HG03378 (cell line): Measurements from ENCODE around the gene SLC25A22.

Experiments used
- ATAC-seq: cut with Tn5 transposase; IDR thresholded peaks from one replicate; pipeline ENCODE4 v1.9.1; 2021; ENCODE audit warnings: mild to moderate bottlenecking, moderate library complexity; ENCODE audit not compliant: unreplicated experiment

The SLC25A22 gene

DNA sequence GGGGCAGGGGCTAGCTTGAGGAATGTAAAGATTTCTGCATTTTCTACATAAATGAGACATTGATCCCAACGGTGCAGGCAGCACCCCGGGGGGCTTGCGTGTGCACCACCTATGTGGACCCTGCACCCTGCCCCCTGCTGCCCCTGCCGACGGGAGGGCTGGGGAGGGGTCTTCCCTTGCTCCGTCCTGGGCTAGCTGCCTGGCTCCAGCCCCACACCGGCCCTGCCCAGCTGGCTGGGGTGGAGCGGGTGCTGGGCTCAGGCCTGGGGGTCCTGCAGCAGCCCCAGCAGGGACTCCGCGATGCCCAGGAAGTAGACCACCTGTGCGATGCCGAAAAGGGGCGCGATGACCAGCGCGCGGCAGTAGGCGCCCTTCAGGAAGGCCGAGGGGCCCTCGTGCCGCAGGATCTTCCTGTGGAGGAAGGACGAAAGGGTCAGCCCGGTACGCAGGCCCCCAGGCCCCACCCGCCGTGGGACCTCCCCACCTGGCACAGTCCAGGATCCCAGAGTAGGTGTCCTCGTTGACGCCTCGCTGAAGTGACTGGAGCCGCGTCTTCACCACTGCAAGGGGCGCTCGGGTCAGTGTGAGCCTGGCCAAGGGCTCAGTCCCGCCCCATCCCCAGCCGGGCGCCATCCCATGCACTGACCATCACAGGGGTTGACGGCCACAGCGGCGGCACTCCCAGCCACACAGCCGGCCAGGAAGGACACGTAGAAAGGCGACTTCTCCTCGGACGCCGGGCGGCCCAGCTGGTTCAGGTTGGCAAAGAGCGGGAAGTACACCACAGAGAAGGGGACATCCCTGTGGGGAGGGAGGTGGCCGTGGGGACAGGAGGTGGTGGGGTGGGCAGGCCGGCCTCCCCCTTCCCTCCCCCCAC is 6.2 kb downstream of the SLC25A22 start:
- no peak for ATAC-seq

DNA sequence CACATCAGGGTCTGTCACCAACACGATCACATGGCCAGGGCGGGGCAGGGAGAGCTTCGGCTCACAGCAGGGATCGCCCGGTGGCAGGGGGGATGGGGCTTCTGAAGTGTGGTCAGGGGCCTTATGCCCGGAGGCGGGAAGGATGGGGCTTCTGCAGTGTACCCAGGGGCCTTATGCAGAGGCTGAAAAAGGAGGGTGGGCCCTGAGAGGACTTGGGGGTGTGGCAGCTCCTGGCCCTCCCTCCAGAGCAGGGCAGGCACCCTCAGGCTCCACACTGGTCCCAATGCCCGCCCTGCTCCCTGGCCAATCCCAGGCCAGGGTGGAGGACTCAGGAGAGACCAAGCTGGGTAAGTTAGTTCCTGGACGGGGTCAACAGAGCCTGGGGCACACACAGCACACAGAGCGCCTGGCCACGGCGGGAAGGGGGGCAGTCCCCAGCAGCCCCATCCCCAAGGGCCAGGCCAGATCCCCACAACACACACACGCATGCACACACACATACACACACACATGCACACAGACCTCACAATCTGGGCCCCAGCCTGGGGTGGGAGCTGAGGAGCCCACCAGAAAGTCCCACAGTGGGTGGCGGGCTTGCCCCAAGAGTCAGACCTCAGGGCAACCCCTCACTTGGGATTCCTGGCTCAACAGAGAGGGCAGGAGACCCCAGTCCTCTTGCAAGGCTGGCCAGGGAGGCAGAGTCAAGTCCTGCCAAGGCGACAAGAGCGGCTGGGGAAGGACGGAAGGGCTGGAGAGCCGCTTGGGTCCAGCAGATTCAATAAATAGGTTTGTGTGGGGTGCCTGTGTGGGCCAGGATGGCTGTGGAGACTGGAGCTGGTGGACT is 7.1 kb downstream of the SLC25A22 start:
- ATAC-seq: no peak

DNA sequence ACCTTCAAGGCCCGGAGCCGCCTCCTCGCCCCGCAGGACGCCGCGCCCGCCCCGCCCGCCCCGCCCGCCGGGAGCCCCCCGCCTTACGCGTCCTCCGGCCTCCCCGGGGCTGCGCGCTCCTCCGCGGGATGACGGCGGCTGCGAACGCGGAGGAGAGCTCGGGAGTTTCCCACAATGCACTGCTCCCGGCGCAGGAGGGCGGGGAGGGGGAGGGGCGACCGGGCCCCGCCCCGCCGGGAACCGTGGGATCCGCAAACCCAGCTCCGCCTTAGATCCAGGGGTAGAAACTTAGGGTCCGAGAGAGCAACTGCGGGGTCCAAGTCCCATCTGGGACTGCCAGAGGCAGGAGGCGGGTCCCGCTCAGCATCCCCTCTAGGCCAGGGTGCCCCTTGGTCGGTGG is 8.1 kb downstream of the SLC25A22 start, which contains the start of gene CEND1:
TSS of gene CEND1 (minus strand) at position 148 of the 400 bp plus-strand sequence. CDS start 1,514 bp downstream, outside the sequence.
- no peak for ATAC-seq

DNA sequence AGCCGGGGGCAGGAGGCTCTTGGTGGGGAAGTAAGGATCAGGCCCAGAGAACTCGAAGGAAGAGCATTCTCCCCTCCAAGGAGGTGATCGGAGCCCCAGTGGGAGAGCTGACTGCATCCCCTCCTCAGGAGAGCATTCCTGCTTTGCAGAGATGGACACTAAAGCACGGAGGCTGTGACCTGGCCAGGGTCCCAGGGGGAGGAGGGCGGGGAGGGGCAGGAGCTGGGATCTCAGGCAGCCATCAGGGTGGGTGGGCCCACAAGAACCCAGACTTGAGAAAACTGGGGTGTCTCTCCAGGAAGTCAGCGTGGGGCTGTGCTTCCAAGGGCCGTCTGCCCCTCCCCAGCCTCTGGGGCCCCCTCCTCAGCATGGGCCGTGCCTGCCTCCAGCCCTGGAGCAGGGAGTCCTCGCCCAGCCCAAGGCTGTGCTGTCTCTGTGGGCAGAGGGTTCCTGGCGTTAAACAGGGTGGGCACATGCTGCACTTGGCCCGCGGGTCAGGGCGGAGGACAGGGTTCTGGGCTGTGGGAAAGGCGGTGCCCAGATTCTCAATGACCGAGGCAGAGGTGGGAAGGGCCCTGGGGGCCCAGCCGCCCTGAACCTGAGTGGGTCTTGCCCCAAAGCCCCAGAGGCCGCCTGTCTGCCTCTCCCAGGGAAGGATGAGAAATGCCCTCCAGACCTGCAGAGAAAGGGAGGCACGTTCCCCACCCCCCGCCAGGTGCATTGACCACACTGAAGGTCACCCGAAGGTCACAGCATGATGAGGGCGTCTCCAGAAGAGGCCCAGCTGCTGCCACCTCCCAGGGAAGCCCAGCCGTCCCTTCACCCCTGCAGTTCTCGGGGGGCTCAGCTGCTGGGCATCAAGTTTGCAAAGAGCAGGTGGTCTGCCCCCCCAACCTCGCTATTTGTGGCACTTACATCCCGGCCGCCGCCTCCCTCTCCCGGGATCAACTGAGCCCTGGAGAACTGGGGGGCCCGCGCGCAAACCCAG is 8.8 kb downstream of the SLC25A22 start:
- no peak for ATAC-seq

DNA sequence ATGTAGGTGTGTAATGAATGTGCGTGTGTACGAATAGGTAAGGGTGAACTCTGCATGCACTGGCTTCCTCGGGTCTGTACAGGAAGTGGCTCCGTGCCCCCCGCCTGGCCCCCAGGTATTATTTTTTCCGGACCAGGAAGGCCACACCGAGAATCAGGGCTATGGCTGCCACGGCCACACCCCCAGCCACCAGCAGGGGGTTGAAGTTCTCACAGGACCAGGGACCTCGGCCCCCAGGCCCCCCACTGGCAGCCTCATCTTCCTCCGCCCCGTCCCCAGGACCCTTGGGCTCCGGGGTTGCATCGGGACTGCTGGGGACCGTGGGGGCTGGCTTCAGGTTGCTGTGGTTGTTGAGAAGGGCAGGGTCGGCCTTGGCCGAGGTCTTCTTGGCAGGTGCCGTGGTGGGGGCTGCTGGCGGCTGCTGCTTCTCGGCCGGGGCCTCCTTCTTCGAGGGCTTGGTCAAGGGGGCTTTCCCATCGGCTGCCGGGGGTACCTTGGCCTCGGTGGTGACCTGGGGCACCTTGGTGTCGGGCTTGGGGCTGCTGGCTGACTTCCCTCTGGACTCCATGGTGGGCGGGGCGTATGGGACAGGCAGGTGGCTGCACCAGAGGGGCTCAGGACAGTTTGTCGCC is 10.0 kb downstream of the SLC25A22 start:
- no peak for ATAC-seq

DNA sequence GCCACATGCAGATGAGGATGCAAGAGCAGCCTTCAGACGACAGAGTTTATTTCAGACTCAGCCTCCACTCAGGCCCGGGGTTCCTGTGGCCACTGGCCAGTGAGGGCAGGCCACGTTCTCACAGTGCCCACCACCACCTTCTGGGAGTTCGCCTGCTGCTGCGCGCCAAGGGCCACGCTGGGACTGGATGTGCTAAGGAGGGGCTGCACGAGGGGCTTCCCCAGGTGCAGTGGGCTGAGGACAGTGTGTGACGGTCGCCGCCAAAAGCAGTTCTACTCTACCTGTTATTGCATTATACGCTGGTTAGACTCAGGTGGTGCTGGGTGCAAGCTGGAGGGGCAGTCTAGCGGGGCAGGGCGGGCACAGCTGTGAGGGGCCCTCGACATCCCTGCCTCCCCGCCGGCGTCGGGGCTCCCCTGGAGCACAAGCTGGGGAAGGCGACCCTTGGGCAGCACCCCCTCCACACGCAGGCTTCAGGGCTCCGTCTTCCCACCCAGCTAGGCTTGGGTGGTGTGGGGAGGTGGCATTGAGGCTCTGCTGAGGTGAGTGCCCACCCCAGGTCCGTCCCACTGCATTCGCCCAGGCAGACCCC is 10.9 kb downstream of the SLC25A22 start:
- ATAC-seq: no peak

DNA sequence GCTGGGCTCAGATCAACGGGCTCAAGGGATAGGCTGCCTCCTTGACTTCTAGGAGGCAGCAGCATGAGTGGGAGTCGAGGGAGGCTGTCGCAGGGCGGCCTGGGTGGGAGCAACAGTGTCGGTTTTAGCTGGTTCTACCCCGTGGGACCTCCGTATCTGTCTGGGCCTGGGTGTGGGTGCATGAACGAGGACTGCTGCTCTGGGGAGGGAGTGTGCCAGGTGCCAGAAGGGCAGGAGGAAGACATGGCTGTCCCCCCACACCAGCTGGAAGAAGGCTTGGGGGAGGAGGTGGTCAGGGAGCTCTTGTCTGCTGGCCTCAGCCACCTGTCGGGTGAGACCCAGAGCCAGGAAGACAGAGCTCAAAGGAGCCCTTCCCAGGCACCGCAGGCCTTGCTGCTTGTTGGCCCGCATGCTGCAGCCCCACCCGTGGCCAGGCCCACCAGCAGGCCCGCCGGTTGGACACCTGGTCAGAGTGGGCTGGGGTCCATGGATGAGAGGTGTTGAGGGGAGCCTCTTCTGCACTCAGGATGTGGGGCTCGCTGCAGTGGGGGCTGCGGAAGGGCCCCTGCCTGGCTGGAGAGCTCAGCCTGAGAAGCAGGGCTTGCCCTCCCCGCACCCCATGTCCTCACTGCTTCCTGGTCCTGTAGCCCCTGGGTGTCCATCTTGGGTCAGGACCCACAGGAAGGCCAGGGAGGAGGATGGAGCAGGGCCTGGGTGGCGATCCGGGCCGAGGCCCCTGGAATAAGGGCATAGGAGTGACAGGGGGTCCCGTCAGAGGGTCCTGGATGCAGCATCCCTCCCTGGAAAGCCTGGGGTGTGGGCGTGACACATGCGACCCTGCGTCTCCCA is 11.6 kb downstream of the SLC25A22 start:
- ATAC-seq: no peak

DNA sequence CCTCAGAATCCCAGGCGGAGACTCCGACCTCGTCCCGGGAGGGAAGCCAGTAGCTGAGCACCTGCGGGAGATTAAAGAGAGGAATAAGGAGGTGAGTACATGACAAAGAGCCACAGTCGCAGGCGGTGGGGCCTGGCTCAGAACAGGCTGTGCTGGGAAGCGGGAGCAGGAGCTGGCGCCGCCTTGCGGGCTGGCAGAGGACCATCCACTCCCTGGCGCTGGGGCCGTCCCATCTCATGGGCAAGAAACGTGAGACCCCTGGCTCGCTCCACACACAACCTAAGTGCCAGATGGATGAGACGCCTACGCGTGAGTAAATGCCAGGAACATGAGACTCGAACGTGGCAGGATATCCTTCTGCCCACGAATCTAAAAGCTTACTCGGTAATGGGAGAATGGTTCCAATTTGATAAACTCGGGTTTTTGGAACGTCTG is 14.5 kb downstream of the SLC25A22 start:
- ATAC-seq: no peak

DNA sequence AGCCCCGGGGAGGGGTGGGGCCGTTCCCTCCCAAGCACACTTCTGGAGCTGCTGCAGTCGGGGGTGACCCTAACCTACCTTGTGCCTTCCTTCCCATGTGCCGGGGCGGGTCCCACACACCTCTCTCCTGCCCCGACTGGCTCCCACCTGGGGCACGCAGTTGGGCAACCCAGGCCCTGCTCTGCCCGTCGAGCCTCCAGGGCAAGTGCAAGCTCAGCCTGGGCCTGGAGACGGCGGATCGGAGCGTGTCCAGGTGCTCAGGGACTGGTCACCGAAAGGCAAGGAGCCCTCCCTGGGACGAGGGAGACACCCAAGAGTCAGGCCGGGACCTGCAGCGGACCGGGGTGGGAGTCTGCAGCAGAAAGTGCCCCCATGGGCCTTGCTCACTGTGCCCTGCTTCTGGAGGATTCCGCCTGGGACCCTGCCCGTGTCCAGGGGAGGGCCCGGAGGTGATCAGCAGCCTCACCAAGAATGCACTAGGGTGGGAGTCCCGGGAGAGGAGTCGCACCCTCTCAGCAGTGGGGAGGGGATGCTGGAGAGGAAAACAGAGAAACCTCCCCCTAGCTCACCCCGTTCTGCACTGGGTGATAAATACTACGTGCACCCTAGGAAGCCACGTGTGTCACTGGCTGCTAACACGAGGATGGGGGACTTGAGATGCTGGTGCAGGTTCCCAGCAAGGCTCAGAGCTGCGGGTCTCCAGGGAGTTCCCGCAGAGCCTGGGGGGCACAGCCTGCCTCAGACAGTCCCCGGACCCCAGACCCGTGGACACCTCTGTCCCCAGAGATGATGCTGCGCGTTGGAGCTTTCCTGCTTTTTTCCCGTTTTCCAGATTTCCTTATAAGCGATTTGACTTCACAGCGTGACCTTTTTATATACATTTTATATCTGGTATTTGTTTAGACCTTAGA is 15.6 kb downstream of the SLC25A22 start:
- no peak for ATAC-seq

DNA sequence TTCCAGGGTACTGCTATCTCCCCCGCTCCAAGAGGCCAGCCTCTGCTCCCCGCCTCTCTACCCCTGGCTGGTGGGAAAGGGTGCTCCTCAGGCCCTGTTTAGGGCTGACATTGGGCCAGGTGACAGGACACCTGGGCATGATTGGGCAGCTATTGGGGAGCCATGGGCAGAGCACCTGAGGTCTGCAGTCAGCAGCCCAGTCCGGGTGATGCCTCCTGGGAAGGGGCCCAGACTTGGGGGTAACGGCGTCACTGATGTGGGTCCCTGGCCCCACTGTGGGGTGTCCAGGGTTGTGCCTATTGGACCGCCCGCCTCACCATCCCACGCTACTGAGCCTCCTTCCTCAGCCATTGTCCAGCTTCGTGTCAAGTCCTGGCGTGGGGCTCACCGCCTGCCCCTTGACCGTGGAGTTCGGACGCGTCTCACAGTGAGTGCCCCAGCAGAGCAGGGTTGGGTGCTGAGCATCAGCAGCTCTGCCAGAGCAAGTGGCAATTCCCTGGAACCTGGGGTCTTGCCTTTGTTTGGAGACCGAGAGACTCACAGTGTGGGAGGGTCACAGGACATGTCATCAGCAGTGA is 18.0 kb downstream of the SLC25A22 start:
- no peak for ATAC-seq

DNA sequence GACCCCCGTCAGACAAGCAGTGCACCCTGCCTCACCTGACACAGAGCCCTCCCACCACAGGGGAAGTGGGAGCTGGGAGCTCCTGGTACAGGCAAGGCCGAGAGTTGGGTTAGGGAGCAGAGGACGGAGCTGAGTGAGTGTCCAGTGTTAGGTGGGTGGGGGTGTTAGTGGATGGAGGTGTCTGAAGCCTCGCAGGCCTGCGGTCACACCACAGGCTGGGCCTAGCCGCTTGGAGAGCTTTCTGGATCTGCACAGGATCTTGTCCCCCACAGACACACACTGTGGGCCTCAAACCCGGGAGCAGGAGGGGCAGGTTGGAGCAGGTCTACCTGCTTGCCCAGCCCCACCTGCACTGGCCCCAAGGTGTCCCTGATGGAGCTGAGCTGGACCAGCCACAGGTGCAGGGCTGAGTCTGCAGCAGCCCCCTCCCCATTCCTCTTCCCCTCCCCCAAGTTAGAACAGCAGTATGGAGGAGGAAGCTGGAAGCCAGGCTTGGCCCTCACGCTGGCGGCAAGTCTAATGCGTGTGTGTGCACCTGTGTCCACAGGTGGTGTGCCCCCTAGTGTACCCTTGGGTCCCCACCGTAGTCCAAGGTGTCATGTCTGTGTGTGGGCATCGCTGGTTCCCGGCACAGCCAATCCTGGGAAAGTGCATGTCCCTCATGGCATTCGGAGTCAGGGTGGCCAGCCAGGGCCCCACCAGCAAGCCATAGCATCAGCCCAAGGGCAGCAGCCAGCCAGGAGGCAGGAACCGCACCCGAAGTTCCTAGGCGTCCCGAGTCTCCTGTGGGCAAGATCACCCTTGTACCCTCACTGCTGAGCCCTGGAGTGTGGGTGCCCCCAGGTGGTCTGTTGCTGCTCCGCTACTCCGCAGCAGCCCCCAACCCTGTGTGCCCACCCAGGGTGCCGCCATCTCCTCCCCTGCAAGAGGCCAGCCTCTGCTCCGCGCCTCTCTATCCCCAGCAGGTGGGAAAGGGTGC is 18.8 kb downstream of the SLC25A22 start:
- ATAC-seq: no peak

DNA sequence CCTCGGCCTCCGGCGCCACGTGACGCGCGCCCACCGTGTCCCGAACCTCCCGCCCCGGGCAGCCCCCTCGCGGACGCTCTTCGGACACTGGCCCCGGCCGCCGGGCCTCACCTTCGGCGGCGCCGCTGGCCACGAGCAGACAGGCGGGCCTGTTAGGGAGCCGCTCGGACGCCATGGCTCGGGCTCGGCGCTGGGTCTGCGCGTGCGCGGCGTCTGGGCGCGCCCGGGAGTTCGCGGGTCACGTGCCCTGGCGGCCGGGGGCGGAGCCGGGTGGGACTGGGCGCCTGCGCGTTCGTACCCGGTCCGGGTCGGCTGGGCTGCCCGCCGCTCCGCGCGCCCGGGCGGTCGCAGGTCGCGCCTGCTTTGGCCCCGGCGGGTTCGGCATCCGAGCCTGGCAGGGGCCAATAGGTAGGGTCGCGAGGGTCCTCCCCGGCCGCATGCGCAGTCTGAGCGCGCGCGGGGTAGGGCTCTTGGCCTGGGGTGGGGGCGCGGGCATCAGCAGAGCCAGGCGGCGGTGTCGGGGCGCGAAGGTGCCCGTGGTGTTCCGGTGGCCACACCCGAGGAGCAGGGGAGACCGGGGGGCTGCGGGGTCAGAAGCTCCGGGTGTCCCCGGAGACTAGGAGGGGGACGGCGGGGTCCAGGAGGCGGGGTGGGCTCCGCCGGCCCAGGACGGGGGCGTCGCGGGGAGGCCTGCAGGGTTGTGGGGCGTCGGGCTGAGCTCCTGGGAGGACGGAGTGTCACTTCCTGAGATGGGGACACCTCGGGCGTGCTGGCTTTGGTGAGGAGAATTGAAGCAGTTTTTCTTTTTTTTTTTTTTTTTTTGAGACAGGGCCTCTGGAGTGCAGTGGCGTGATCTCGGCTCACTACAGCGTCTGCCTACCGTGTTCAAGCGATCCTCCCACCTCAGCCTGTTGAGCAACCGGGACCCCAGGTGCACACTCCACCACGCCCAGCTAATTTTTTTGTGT is 20.5 kb downstream of the SLC25A22 start, which contains the start of gene GATD1:
TSS of gene GATD1 (minus strand) at position 200 of the 968 bp plus-strand sequence. CDS start at position 175, 25 bp downstream.
- ATAC-seq: peak; percentile 39

DNA sequence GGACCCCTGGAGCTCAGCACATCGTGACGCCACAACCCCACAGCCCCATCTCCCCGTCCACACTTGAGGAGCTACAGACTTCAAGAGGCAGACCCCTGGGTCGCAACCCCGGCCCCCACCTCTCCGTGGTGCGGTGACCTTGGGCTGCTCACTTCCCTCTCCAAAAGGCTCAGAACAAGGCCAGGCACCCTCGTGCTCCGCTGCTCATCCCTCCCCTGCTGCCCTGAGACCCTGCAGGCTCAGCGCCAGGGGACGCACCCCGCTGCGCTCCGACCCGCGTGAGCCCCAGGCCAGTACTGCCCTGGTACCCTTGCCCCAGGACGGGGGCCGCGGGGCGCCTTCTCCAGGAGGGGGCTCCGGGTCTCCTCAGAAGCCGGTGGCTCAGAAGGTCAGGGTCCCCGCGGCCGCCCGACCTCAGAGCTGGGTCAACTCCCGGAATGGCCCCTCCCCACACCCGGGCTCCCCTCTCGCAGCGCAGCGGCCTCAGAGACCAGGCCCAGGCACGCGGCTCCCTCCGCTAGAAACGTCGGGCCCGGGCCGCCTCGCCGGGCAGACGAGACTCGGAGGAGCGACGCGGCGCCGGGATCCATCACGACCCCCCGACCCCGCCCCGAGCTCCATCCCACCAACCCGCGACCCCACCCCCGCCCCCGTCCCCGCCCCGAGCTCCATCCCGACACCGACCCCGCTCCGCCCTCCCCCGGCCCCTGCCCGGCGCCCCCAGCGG is 21.4 kb downstream of the SLC25A22 start:
- peak; percentile 7 for ATAC-seq

DNA sequence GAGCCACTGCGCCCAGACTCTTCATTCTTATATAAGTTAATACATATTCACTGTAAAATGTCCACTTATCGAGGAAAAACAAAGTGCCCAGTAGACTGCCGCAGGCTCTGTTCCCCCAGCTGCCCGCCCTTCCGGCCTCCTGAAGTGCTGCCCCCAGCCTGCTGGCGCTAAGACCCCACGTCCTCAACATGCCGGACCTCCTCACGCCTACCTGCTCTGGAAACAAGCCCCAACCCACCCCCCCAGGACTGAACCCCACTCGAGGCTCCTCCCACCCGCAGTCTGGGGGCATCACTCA is 21.9 kb downstream of the SLC25A22 start:
- ATAC-seq: no peak
